Endothelial cell of coronary artery (primary cell): ENCODE data around the gene BBS1. TPM values are rescaled to one million over a fixed set of nuclear protein-coding genes. Genes with fewer than 3 reads are reported as not detected.

Experiments
- total RNA-seq: library from RNA; depleted of rRNA; stranded (reverse); fragments of >200 nt; gene quantifications from 2 replicates; pipeline ENCODE4 v1.2.3, GENCODE V29; 2014

BBS1 gene
- 16.1 and 25.9 TPM in 2 replicates for total RNA-seq

DNA sequence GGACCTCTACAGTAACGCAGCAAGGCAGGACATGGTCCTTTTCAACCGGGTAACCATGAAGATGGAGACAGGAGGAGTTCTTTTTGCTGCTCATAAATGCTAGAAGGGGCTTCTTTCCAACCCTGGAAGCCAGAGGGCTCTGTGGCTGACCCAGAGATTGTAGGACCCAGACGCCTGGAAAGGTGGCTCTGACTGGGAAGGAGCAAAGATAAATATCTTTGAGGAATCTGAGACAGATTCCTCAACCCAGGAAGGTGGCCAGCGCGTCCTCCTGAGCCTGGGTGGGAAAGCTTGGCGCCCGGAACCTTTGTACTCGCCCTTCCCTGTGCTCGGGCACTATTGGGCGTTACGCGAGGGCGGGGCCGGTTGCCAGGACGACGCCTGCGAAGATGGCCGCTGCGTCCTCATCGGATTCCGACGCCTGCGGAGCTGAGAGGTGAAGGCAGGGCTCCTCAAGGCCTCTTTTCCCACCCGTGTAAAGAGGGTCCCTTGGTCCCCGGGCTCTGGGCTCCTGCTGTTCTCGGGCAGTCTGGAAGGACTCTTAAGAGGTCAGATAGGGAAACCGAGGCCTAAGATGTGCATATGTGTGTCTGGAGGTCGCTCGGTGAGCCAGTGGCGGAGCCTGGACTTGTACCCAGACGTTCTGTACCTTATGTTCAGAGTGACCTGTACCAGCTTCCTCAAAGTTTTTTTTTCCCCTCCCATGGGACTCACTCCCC is at the start of gene BBS1:
Gene BBS1, plus strand, starts transcription at position 365 of the 719 bp plus-strand sequence. Its CDS starts 25 bp downstream, at position 390.

DNA sequence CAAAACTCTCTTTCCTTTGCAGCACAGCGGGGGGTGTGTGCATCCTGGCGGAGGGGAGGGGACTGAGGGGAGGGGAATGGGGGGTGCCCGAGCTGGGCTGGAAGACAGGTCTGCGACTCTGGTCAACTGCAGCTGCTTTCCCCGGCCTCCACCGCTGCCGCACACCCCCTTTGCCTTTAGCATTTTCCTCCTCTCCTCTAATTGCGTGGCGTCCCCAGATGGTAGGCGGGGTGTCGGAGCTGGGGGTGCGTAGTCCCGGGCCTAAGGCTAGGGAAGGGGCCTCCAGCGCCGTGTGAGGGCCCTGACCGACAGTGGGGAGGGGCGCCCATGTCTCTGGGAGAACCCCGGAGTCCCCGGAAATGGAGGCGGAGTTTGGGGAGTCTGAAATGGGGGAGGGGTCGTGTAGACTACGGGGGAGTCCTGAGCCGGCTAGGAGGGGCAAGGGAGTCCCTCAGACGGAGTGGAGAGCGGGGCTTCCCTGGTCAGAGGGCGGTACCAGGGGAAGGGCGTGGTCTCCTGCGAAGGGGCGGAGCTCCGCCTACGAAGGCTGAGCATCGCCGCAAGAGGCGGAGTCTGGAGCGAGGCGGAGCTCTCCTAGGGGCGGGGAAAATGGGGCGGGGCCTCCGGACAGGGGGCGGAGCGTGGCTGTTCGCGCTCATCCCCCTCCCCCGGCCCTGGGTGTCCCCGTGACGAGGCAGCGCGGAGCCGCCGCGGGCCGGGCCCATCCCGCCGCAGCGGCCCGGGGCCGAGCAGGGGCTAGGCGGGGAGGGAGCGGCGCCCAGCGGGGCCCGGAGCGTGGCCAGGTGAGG is 44.0 kb upstream of the BBS1 start, which contains the start of gene PELI3:
Gene PELI3, plus strand, starts transcription at position 681 of the 809 bp plus-strand sequence. CDS start 1,224 bp downstream, outside the sequence.

DNA sequence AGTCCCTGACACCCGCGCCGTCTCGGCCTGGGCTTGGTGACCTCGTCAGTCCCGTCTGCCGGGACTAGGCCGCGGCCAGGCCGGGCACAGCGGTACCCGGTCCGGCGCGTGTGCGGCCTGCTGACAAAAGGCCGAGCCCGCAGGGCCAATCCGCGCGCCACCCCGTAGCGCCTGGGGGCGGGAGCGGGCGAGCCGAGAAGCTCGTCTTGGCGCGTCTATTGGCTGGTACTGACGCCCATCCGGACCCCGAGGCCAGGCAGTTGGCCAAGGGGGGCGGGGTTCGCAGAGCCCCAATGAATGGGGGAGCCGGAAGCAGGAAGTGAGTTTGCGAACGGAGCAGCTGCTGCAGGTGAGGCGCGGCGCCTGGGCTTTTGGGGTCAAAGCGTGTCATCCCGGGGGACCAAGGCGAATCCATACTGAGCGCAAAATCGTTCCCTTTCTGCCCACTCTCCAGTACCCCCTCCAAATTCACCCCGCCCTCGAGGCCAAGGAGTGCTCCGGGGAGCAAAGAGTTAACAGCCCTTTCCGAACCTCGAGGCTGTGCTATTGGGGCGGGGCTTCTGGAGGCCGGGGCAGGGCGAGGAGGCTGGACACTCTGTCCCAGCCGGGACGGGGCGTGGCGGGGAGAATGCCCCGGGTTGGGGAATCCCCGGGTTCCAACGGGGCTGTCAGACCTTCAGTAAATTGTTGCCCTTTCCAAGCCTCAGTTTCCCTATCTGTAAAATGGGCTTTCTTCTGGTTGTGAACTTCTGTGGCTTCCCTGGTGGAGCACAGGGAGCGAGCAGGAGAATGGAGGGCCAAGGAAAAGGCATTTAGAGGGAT is 30.1 kb upstream of the BBS1 start, which contains the start of gene DPP3:
Gene DPP3, plus strand, starts transcription at position 318 of the 822 bp plus-strand sequence. CDS start 1,767 bp downstream, outside the sequence.

DNA sequence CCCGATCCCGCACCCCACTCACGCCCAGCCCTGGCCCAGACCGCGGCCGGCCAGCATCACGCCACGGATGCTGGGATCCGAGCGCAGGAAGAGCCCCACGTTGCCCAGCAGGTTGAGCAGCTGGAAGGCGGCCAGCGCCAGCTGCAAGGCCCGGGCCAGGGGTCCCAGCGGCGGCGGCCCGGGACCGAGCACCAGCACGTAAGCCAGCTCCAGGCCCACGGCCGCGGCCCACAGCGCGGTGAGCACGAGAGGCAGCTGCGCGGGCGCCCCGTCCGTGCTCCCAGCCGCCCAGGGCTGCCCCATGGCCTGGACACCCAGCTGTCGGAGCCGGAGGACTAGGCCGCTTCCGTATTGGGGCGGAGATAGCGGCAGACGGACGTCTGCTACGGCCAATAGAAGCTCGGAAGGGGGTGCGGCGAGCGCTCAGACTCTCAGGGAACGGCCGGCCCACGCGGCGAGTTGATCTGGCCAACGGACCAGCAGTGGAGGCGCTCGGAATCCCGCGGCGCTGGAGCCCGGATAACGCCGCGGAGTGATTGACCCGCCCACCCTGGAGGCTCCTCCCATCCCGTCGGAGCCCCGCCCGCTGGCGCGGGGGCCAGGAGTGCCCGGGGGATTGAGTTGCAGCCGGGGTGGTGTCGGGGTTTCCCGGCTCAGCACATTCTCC is 35.4 kb downstream of the BBS1 start, which contains the start of gene ZDHHC24:
Gene ZDHHC24, minus strand, starts transcription at position 348 of the 667 bp plus-strand sequence. Its CDS starts 45 bp downstream, at position 303.

DNA sequence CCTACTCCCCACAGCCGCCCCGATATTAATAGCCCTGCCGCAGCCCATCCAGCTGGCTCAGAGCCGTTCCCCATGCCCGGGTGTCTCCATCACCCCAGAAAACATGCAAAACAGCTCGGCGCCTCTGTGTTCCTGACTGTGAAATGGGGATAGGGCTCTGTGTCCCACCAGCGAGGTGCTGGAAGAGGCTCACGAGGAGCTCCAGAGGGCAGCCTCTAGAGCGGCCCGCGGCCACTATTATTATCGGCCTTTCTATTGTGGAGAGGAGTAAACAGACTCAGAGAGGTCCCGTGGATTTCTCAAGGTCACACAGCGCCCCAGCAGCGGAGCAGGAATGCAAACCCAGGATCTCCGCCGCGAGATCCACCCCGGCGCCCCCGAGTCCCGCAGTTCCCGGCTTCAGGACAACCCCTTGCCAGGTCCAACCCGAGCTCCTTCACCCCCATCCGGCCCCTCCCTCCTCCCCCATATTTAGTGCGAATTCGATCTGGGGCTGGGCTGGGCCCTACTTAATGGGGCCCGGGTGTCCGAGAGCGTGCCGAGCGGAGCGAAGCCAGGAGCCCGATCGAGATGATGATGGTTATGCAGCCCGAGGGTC is 36.0 kb downstream of the BBS1 start, which contains the start of gene ACTN3:
Gene ACTN3, plus strand, starts transcription at position 536 of the 598 bp plus-strand sequence. Its CDS starts 35 bp downstream, at position 571.

DNA sequence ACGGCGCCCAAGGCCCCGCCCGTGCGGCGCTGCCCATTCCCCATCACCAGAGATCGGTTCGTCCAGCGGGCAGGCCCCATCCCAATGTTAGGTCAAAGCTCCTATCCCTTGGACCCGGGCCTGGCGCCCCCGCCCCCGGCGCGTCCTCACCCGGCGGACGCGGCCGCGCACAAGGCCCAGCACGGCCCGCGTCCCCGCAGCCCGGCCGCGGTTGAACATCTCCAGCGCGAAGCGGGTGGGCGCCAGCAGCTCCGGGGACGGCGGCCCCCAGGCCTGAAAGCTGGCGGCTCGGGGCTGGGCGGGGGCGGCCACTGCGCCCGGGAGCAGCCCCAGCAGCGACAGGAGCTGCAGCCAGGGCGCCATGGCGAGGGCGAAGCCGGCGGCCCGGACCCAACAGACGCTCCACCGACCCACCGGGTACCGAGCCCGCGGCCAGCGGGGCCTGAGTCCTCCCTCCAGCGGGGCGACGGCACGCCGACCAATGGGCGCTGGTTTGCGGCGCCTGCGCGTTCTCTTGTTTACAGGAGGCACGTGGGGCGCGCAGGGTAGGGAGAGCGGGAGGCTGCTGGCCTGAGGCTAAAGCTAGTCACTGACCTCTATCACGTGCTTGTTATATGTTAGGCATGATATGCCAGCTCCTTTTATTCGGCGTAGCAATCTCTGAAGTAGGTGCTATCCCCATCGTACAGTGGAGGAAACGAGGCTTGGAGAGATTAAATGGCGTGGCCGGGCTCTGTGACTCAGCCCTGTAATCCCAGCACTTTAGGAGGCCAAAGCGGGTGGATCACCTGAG is 57.9 kb downstream of the BBS1 start, which contains the start of gene CTSF:
Gene CTSF, minus strand, starts transcription at position 483 of the 793 bp plus-strand sequence. Its CDS starts 120 bp downstream, at position 363.

Other genes starting within 250 kb of the BBS1 start
- 75.9 and 80.9 TPM in 2 replicates for gene RAB1B, start 242.0 kb upstream of the BBS1 start, total RNA-seq
- gene CNIH2, start 232.5 kb upstream of the BBS1 start, total RNA-seq = 0.09 TPM in 2 replicates
- gene YIF1A, start 221.5 kb upstream of the BBS1 start, total RNA-seq = 186 and 228 TPM in 2 replicates
- 0.66 TPM in 1 of 2 replicates, not detected in the other for gene TMEM151A, start 218.7 kb upstream of the BBS1 start, total RNA-seq
- gene CD248, start 193.6 kb upstream of the BBS1 start, total RNA-seq = under 0.01 and 1.1 TPM in 2 replicates
- gene RIN1, start 174.2 kb upstream of the BBS1 start, total RNA-seq = 5.9 and 8.3 TPM in 2 replicates
- gene BRMS1, start 165.5 kb upstream of the BBS1 start, total RNA-seq = 65.0 and 79.7 TPM in 2 replicates
- gene B4GAT1, start 163.0 kb upstream of the BBS1 start, total RNA-seq = 23.8 and 31.3 TPM in 2 replicates
- 0.09 and 0.28 TPM in 2 replicates for gene SLC29A2, start 138.9 kb upstream of the BBS1 start, total RNA-seq
- not detected in 2 replicates for gene NPAS4, start 89.6 kb upstream of the BBS1 start, total RNA-seq
- 41.3 and 44.1 TPM in 2 replicates for gene MRPL11, start 71.8 kb upstream of the BBS1 start, total RNA-seq
- 3.4 and 6.0 TPM in 2 replicates for gene PELI3, start 43.7 kb upstream of the BBS1 start, total RNA-seq
- gene DPP3, start 30.2 kb upstream of the BBS1 start, total RNA-seq = 56.5 and 75.1 TPM in 2 replicates
- 13.4 and 15.0 TPM in 2 replicates for gene ZDHHC24, start 35.4 kb downstream of the BBS1 start, total RNA-seq
- 0.09 TPM in 1 of 2 replicates, not detected in the other for gene ACTN3, start 36.3 kb downstream of the BBS1 start, total RNA-seq
- gene CTSF, start 58.0 kb downstream of the BBS1 start, total RNA-seq = 18.2 and 26.3 TPM in 2 replicates
- gene CCDC87, start 82.4 kb downstream of the BBS1 start, total RNA-seq = 0.18 and 0.28 TPM in 2 replicates
- 31.5 and 32.6 TPM in 2 replicates for gene CCS, start 82.5 kb downstream of the BBS1 start, total RNA-seq
- gene RBM14, start 106.0 kb downstream of the BBS1 start, total RNA-seq = 20.1 and 26.7 TPM in 2 replicates
- 152 and 160 TPM in 2 replicates for gene RBM4, start 128.1 kb downstream of the BBS1 start, total RNA-seq
- 21.3 and 27.1 TPM in 2 replicates for gene RBM4B, start 167.3 kb downstream of the BBS1 start, total RNA-seq
- gene SPTBN2, start 218.6 kb downstream of the BBS1 start, total RNA-seq = 21.5 and 53.8 TPM in 2 replicates